Fibroblast of lung (primary cell): ENCODE results near the gene TM4SF5.

Experiments used
- EZH2 ChIP-seq: IDR thresholded peaks from 2 replicates; pipeline ENCODE4 v1.5.1; 2012; ENCODE audit warnings: low read length, control low read depth, mild to moderate bottlenecking; ENCODE audit errors: missing control alignments
- TF ChIP-seq, protein P1 (sequence below), 2 donors: IDR thresholded peaks in 1 of 2; conservative IDR thresholded peaks in 1 of 2; 1 replicate in 1 of 2; 2 replicates in 1 of 2; pipeline ENCODE4 v1.5.1; 2011 to 2012; ENCODE audit warnings: low read length in 2 of 2, control low read depth in 1 of 2, inconsistent platforms in 1 of 2, low read depth in 1 of 2, mild to moderate bottlenecking in 1 of 2

GRCh38 chr17:4725646-4726310 is 45.9 kb upstream of the TM4SF5 start:
- TF ChIP-seq, protein P1, sequence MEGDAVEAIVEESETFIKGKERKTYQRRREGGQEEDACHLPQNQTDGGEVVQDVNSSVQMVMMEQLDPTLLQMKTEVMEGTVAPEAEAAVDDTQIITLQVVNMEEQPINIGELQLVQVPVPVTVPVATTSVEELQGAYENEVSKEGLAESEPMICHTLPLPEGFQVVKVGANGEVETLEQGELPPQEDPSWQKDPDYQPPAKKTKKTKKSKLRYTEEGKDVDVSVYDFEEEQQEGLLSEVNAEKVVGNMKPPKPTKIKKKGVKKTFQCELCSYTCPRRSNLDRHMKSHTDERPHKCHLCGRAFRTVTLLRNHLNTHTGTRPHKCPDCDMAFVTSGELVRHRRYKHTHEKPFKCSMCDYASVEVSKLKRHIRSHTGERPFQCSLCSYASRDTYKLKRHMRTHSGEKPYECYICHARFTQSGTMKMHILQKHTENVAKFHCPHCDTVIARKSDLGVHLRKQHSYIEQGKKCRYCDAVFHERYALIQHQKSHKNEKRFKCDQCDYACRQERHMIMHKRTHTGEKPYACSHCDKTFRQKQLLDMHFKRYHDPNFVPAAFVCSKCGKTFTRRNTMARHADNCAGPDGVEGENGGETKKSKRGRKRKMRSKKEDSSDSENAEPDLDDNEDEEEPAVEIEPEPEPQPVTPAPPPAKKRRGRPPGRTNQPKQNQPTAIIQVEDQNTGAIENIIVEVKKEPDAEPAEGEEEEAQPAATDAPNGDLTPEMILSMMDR (conservative IDR thresholded peaks at IDR 0.05 in 1 of 2, IDR thresholded peaks at IDR 0.05 in 1 of 2; ENCODE audit: low read depth in 1 of 2, low read length in 2 of 2): no peak
- no peak for TF ChIP-seq EZH2
